ENCODE data around the gene PROM1. TPM values are rescaled to one million over a fixed set of nuclear protein-coding genes. Genes with fewer than 3 reads are reported as not detected.

PROM1 gene
- total RNA-seq, 2 experiments from 2014 or later: not detected

GRCh38 chr4:16114546-16114945 is 30.7 kb upstream of the PROM1 start:
- POLR2A ChIA-PET: no interaction called here
- no peaks in the 10 kb centered on the region for H3K4me1 ChIP-seq (ENCODE audit: insufficient read depth, low read length, poor library complexity, severe bottlenecking)

GRCh38 chr4:16113741-16114140 is 29.9 kb upstream of the PROM1 start:
- Histone ChIP-seq H4K20me1 (ENCODE audit: insufficient read depth, low read length) (no peaks in the 10 kb centered on the region), H3K9me2 (ENCODE audit: insufficient read depth, low read length) (no peaks in the 10 kb centered on the region), H3K36me3 (ENCODE audit: insufficient read depth, low read length) (no peaks in the 10 kb centered on the region), H3K4me2 (ENCODE audit: low read length) (no peak overlapping the region), H2AFZ (ENCODE audit: low read length) (no peak overlapping the region), H3K4me3 (ENCODE audit: low read depth, low read length, poor library complexity, severe bottlenecking) (no peak overlapping the region), H3K4me1 (ENCODE audit: insufficient read depth, low read length, poor library complexity, severe bottlenecking) (no peaks in the 10 kb centered on the region), H3K79me2 (ENCODE audit: insufficient read depth, low read depth, low read length) (no peaks in the 10 kb centered on the region), H3K27ac (ENCODE audit: low read depth, low read length, poor library complexity, severe bottlenecking) (no peak overlapping the region), H3K9me3 (ENCODE audit: low read length) (no peaks in the 10 kb centered on the region)
- intact Hi-C loops (cut with micrococcal nuclease; ENCODE audit: unreplicated experiment): no loop called here
- CTCF ChIA-PET (ENCODE audit: unreplicated experiment): no interaction called here
- POLR2A ChIA-PET: no interaction called here
- BruUV-seq (replicated peaks): no TSS peak
- no peak for TF ChIP-seq CTCF (conservative IDR thresholded peaks at IDR 0.05; ENCODE audit: low read length)
- no peak for DNase-seq (ENCODE audit: low spot score)

More at GRCh38 chr4:16114546-16114945, 30.7 kb upstream of the PROM1 start:
- H3K36me3 ChIP-seq (ENCODE audit: insufficient read depth, low read length): no peaks in the 10 kb centered on the region
- no peaks in the 10 kb centered on the region for H3K79me2 ChIP-seq (ENCODE audit: insufficient read depth, low read depth, low read length)
- no peaks in the 10 kb centered on the region for H3K9me3 ChIP-seq (ENCODE audit: low read length)
- intact Hi-C loops (cut with micrococcal nuclease; ENCODE audit: unreplicated experiment): no loop called here
- H4K20me1 ChIP-seq (ENCODE audit: insufficient read depth, low read length): no peaks in the 10 kb centered on the region
- H3K4me3 ChIP-seq (ENCODE audit: low read depth, low read length, poor library complexity, severe bottlenecking): no peak overlapping the region
- no peak overlapping the region for H2AFZ ChIP-seq (ENCODE audit: low read length)
- no peaks in the 10 kb centered on the region for H3K9me2 ChIP-seq (ENCODE audit: insufficient read depth, low read length)
- no TSS peak for BruUV-seq (replicated peaks)
- TF ChIP-seq EZH2phosphoT487 (IDR thresholded peaks at IDR 0.05; ENCODE audit: borderline replicate concordance, low read depth, low read length): no peak
- no peak for TF ChIP-seq CTCF (conservative IDR thresholded peaks at IDR 0.05; ENCODE audit: low read length)
- no peak overlapping the region for H3K27ac ChIP-seq (ENCODE audit: low read depth, low read length, poor library complexity, severe bottlenecking)
- DNase-seq (ENCODE audit: low spot score): no peak
- H3K4me2 ChIP-seq (ENCODE audit: low read length): no peak overlapping the region
- CTCF ChIA-PET (ENCODE audit: unreplicated experiment): no interaction called here

- Histone ChIP-seq H3K4me3 (ENCODE audit: low read depth, low read length, poor library complexity, severe bottlenecking) (no peak overlapping the region), H3K27ac (ENCODE audit: low read depth, low read length, poor library complexity, severe bottlenecking) (no peak overlapping the region), H3K79me2 (ENCODE audit: insufficient read depth, low read depth, low read length) (no peaks in the 10 kb centered on the region), H4K20me1 (ENCODE audit: insufficient read depth, low read length) (no peaks in the 10 kb centered on the region), H3K9me2 (ENCODE audit: insufficient read depth, low read length) (no peaks in the 10 kb centered on the region), H3K4me2 (ENCODE audit: low read length) (no peak overlapping the region), H2AFZ (ENCODE audit: low read length) (no peak overlapping the region), H3K36me3 (ENCODE audit: insufficient read depth, low read length) (no peaks in the 10 kb centered on the region), H3K9me3 (ENCODE audit: low read length) (no peaks in the 10 kb centered on the region), H3K4me1 (ENCODE audit: insufficient read depth, low read length, poor library complexity, severe bottlenecking) (no peaks in the 10 kb centered on the region)
- TF ChIP-seq EZH2phosphoT487 (IDR thresholded peaks at IDR 0.05; ENCODE audit: borderline replicate concordance, low read depth, low read length) (no peak), CTCF (conservative IDR thresholded peaks at IDR 0.05; ENCODE audit: low read length) (no peak)
- POLR2A ChIA-PET: interaction anchor here (0.7 to 1.2 kb wide), 2 partner anchors 9 to 20 kb away, joined by 3 read pairs; no protein-coding TSS in a partner anchor
- no peak for DNase-seq (ENCODE audit: low spot score)
- CTCF ChIA-PET (ENCODE audit: unreplicated experiment): no interaction called here
- intact Hi-C loops (cut with micrococcal nuclease; ENCODE audit: unreplicated experiment): no loop called here
- no TSS peak for BruUV-seq (replicated peaks)
Measured at GRCh38 chr4:16111533-16111932, 27.7 kb upstream of the PROM1 start.

Measured in OCI-LY7 (cell line).